Measurements from ENCODE around the gene GAST.

GRCh38 chr17:41748275-41748674 lies 36.1 kb downstream of the GAST start:
- TF ChIP-seq CTCF (IDR thresholded peaks at IDR 0.05; ENCODE audit: low read length), result no peak
- no peak for TF ChIP-seq EZH2 (IDR thresholded peaks at IDR 0.05; ENCODE audit: borderline replicate concordance, low read length)

Data from OCI-LY1 (cell line).